GM18951 (cell line): ENCODE results near the gene FAP.

ENCODE experiments used
- POLR2A ChIP-seq: IDR thresholded peaks from 4 replicates; pipeline ENCODE4 v1.6.1; 2011; ENCODE audit warnings: mild to moderate bottlenecking; ENCODE audit not compliant: insufficient read length, insufficient read depth; ENCODE audit errors: extremely low read depth
- in situ Hi-C: fragments of 300-500 bp; cut with MboI; formaldehyde crosslinking; loops from one replicate; pipeline ENCODE4 v1.12.0; 2022; ENCODE audit warnings: low sequenced_read_pairs, mixed read lengths, inconsistent platforms; ENCODE audit not compliant: unreplicated experiment

FAP gene

GRCh38 chr2:162256591-162256991 lies 13.3 kb upstream of the FAP start:
- in situ Hi-C loops: no loop called here

GRCh38 chr2:162254236-162254871 lies 11.1 kb upstream of the FAP start:
- in situ Hi-C loops: no loop called here
- TF ChIP-seq POLR2A: no peak

More at GRCh38 chr2:162256591-162256991, 13.3 kb upstream of the FAP start:
- no peak for TF ChIP-seq POLR2A

DNA sequence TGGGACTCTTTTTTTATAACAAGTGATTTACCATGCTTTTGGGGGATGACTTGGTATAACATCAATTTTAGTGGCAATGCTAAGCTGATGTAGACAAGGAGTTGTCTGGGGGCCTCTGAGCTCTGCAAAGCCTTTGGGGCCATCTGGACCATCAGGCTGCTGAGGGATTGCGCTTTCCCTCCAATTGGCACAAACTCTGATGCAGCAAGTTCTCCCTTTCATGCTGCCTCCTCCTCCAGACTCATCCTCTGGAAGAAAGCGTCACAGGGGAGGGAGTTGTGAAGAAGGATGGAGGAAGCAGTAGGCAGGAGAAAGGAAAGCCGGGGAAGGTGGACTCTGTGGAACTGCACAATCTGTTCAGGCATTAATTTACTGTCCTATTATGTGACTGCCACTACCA lies 10.2 kb upstream of the FAP start:
- no peak for TF ChIP-seq POLR2A
- in situ Hi-C loops: no loop called here

- TF ChIP-seq POLR2A: no peak
- in situ Hi-C loops: no loop called here
These were observed 8.9 kb upstream of the FAP start for GRCh38 chr2:162252153-162252552.

- in situ Hi-C loops: no loop called here
- TF ChIP-seq POLR2A: no peak
These were observed 2.5 kb upstream of the FAP start for GRCh38 chr2:162245781-162246180.

DNA sequence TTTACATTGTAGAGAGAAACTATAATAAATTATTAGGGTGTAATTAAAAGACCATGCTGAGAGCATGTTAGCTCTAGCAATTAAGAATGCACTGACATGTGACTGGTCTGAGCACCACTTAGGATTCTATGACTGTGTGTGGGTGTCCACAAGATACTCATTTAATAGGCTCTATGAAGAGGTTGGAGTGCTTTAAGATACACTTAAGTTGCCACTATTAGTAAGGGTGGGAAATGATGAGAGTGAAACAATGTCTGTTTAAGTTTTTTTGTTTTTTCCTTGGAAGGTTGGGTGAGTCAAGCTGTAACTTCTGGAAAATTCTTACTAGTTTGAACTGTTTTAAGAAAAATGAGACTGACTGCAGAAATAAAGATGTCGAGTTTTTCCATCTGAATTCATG lies 1.8 kb upstream of the FAP start:
- no peak for TF ChIP-seq POLR2A
- in situ Hi-C loops: no loop called here

- in situ Hi-C loops: no loop called here
- no peak for TF ChIP-seq POLR2A
These were observed 1.3 kb upstream of the FAP start for GRCh38 chr2:162244541-162245031.

GRCh38 chr2:162243715-162244114 lies 470 bp upstream of the FAP start:
- in situ Hi-C loops: no loop called here
- no peak for TF ChIP-seq POLR2A

DNA sequence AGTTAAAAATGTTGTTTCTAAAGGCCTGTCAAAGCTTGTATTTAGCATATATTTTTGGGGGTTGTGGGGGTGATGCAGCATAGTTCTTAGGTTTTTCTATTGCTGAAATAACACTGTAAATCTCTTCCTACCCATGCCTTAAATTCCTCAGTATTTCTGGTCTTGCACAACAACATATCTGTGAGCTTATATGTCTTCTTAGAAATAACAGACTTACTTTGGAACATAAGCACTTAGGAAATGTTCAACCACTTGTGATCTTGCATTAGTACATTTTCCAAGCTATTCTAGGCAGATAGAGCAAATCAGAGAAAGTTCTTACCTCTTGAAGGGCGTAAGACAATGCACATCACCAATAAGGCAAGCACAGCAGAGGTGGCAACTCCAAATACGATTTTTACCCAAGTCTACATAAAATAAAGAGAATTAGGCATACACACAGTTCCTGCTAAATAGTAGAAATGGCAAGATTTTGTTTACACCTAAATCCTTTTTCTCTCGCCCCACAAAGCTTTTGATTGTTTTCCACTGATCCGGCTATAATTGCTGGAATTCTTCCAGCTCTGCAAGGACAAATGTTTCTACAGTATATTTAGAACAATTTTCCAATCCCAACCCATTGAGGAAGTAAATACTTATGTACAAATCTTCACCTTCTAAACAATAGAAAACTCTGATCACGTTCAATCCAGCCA lies 512 bp downstream of the FAP start:
- in situ Hi-C loops: no loop called here
- no peak for TF ChIP-seq POLR2A

GRCh38 chr2:162241571-162241970 lies 1.7 kb downstream of the FAP start:
- no peak for TF ChIP-seq POLR2A
- in situ Hi-C loops: no loop called here

DNA sequence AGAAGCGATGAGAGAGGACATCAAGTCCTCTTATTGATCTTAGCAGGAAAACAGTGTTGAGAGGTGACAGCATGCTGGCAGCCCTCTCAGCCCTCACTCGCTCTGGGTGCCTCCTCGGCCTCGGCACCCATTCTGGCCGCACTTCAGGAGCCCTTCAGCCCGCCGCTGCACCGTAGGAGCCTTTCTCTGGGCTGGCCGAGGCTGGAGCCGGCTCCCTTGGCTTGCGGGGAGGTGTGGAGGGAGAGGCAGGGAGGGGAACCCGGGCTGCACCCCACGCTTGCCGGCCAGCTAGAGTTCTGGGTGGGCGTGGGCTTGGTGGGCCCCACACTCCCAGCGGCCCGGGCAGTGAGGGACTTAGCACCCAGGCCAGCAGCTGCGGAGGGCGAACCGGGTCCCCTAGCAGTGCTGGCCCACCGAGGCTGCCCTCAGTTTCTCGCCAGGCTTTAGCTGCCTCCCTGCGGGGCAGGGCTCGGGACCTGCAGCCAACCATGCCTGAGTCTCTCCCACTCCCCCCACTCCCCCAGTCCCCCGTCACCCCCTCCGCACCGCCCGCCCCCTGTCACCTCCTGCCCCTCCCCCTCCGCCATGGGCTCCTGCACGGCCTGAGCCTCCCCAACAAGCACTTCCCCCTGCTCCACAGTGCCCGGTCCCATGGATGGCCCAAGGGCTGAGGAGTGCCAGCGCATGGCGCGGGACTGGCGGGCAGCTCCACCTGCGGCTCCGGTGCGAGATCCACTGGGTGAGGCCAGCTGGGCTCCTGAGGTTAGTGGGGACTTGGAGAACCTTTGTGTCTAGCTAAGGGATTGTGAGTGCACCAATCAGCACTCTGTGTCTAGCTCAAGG lies 8.4 kb downstream of the FAP start:
- no peak for TF ChIP-seq POLR2A
- in situ Hi-C loops: no loop called here

GRCh38 chr2:162233197-162233596 lies 10.0 kb downstream of the FAP start:
- in situ Hi-C loops: no loop called here
- no peak for TF ChIP-seq POLR2A

DNA sequence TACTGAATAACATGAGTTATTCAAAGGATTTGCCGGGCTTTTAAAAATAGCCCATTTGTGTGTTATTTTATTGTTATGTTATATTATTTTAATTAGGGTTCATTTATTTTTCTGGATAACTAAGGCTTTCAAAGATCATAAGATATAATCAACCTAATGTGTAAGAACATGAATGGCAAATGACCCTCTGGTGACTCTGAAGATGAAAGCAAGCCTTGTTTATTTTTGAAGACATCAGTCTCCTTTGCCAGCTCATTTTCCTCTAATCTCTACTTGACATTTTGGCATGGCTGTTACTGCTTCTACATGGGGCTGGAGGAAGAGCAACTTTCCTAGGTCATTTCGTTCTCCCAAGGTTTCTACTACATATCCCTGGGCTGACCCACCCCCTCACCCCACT lies 10.6 kb downstream of the FAP start:
- no peak for TF ChIP-seq POLR2A
- in situ Hi-C loops: no loop called here

DNA sequence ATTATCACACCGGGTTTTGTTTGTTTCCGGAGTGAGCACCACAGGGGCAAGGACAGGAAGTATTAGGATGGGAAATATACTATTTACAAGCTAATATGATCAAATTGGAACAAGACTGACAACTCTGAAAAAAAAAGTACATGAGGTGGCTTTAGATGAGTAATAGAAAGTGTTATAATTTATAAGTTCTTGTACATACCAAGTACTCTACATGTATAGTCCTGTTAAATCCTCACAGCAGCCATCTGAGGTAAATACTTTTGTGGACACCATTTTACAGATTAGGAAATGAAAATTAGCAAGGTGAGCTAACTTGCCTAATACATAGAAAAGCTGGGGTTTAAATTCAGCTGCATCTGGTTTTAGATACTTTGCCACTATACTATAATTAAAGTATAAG lies 11.2 kb downstream of the FAP start:
- in situ Hi-C loops: no loop called here
- no peak for TF ChIP-seq POLR2A

GRCh38 chr2:162230761-162231160 lies 12.5 kb downstream of the FAP start:
- in situ Hi-C loops: no loop called here
- TF ChIP-seq POLR2A: no peak
